GM21447 (cell line): Measurements from ENCODE around the gene AIF1L.
"Not testable (repeated sequence)": the region's sequence is repeated elsewhere in the genome, so short reads cannot be mapped to it uniquely, and the experiment has no call there.

Experiments
- ATAC-seq: cut with Tn5 transposase; IDR thresholded peaks from one replicate; pipeline ENCODE4 v1.9.1; 2021; ENCODE audit not compliant: unreplicated experiment

AIF1L gene

DNA sequence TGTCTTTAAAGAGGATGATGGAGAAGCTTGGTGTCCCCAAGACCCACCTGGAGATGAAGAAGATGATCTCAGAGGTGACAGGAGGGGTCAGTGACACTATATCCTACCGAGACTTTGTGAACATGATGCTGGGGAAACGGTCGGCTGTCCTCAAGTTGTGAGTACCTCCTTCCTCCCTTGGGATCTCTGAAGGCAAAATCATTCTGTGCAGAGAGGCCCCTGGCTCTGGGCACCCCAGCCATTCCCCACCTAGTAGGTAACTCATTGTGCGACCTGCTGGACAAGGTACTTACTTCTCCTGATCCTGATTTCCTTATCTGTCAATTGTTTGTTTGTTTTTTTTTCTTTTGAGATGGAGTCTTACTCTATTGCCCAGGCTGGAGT, 21.4 kb downstream of the AIF1L start:
- ATAC-seq, result no peak

DNA sequence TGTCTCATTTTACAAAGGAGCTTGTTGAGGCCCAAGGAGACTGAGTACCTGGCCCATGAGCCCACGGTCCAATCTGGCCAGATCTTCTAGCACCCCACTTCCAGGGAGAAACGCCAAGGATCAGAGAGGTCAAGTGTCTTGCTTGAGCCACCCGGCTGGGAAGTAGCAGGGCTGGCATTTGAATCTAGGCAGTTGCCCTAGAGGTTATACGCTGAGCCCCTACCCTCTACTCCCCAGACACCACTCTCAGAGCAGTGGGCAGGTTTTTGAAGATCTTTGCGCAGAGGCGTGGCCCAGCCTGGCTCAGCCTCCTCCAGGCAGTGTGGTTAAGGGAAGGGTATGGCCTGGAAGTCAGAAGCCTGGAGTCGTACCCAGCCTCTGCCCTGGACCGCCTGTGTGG, 23.3 kb downstream of the AIF1L start:
- no peak for ATAC-seq

GRCh38 chr9:131120620-131121228, 24.4 kb downstream of the AIF1L start:
- no peak for ATAC-seq

DNA sequence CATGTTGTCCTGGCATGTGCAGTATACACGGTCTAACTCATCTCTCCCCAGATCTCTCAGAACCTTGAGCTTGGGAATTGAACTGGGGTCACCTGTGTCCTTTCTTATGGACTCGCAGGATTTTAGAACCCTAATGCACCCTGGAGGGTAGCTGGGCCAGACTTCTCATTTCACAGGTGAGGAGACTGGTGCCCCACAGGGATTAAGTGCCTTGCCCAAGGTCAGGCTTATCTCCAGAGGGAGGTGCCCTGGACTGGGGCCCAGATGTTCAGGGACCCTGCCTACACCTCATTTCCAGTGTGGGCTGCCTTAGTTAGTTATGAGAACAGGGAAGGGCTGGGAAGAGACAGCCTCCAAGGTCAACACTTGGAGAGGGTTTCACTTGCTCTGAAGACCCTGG, 25.0 kb downstream of the AIF1L start:
- ATAC-seq, result no peak

DNA sequence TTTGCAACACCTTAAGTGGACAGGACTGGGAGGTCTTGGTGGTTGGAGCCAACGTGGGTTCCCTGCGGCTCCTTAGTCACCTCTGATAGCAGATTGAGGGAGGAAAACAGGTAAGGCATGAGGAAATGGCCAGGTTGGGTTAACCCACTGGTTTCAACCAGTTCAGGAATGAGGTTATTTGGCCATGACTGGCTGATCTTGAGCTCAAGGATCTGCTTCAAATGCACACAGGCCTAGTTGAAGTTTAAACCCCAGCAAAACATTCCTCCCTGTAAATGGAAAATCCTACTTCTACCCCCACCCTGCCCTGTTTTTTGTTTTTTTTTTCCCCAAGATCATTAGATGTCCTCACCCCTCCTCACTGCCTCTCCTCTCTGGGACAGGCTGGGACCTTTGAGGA, 25.8 kb downstream of the AIF1L start:
- no peak for ATAC-seq

DNA sequence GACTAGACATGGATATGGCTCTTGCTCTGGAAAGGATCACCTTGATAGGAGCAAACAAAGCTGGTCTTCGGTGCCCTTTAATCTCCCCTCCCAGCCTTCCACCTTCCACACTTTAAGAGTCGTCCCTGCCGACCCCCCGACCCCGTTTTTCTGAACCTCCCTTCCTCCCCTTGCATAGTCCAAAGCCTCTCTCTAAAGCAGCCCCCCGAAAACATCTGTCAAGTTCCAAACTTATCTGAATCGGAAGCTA, 28.6 kb downstream of the AIF1L start:
- no peak for ATAC-seq

DNA sequence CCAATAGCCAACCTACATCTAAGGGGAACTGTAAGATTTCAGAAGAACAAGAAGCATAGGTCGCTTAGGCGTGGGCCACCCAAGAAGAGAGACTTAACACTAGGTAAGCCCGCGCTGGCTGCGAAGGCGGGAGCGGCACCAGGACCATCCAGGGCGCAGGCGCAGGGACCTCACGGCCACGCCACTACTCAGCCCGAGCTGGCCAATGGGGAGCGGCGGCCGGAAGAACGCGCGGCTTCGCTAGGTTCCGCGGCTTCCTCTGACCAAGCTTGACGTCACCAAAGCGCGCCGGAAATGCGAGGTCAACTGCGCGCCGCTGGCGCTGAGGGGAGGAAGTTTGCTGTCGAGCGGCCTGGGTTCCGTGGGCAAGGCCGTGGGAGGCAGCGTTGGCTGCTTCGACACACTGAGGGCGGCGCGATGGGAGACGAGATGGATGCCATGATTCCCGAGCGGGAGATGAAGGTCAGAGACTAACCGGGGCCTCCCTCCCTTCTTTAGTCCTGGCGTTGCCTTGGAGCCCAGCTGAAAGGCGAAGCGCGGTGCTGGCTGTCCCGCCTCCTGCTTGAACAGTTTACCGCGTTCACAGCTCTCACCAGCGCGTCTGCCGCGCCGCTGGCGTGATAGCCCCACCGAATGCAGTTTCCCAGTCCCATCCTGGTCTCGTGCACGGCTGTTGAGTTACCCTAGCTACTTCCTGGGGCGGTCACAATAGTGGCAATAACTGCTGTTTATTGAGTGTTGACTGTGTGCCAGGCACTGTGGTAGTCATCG, 29.1 kb downstream of the AIF1L start, which contains the start of gene NUP214:
TSS of gene NUP214 (plus strand) at position 299 of the 771 bp plus-strand sequence. CDS start at position 418, 119 bp downstream.
- ATAC-seq, result peak; percentile 93

GRCh38 chr9:131126059-131126426, 29.7 kb downstream of the AIF1L start:
- no peak for ATAC-seq

- no peak for ATAC-seq
Observed at GRCh38 chr9:131129183-131129582, 32.9 kb downstream of the AIF1L start.

GRCh38 chr9:131138676-131139075, 42.3 kb downstream of the AIF1L start:
- ATAC-seq, result no peak

- no peak for ATAC-seq
Observed at GRCh38 chr9:131140112-131140511, 43.8 kb downstream of the AIF1L start.

GRCh38 chr9:131140550-131140949, 44.2 kb downstream of the AIF1L start:
- ATAC-seq, result no peak

DNA sequence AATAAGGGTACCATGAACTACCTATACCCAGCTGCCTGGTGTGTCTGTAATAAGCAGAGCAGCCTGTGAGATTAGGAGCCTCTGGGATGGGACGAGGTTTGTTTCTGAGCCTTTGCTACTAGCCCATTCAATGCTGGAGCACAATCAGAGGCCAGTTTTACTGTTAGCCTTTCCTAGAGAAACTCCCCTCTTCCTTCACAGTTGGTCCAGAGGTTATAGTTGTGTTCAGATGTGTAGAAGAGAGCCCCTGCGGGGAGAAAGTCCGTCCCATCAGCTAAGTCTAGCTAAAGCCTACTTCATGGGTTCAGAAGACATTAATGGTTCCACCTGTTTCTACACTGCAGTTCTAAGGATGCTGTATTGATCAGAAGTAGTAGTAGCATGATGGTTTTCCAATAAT, 45.8 kb downstream of the AIF1L start:
- no peak for ATAC-seq

GRCh38 chr9:131144201-131144600, 47.9 kb downstream of the AIF1L start:
- no peak for ATAC-seq

- ATAC-seq, result no peak
Observed at GRCh38 chr9:131145245-131145644, 48.9 kb downstream of the AIF1L start.

DNA sequence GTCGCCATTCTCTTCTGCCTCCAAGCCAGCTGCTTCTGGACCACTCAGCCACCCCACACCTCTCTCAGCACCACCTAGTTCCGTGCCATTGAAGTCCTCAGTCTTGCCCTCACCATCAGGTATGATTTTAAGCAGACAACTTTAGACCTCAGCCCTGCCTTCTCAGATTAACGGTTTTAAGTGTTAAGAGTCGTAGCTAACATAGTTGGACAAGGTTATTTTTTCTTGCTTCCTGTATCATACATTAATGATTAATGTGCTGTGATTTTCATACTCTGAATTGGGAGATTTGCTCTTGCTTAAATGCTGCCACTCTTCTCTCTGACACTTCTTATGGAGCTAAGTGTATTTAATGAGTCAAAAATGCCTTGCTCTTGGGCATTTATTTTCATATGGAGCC, 49.9 kb downstream of the AIF1L start:
- no peak for ATAC-seq

GRCh38 chr9:131148276-131148675, 51.9 kb downstream of the AIF1L start:
- no peak for ATAC-seq

- ATAC-seq, result no peak
Observed at GRCh38 chr9:131148966-131149687, 52.8 kb downstream of the AIF1L start.

GRCh38 chr9:131149688-131150053, 53.3 kb downstream of the AIF1L start:
- ATAC-seq, result no peak

- ATAC-seq, result no peak
Observed at GRCh38 chr9:131153595-131153994, 57.3 kb downstream of the AIF1L start.

GRCh38 chr9:131158673-131159072, 62.3 kb downstream of the AIF1L start:
- not testable (repeated sequence) for ATAC-seq

DNA sequence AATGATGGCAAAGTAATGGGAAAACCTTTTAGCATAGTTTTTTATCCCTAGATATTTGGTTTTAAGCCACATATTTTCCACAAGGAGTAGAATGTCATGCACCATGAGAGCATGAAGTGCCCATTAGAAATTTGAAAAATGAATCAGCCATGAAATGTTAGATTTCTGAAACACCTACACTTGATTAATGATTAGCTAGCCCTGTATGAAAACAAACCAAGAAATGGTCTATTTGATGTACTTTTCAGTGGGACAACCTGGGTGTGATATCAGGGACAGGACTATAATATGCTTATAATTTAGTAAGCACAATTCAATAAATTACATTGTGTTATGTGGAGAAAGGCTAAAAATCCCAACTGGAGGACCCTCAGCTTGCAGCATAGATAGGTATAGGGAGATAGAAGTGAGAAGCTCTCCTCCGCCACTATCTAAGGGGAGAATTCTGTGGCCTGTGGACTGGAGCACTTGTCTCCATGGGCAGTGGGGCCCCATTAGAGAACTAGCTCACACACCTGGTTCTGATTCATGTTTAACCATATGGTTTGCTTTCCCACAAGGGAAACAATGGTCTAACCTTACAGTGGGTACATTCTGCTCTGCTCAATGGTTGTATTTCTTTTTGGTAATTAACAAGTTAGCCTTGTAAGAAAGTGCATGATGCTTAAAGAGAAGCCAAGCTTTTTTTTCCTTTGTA, 64.2 kb downstream of the AIF1L start:
- no peak for ATAC-seq
